ENCODE measurements around the gene PLA2G4E.

The PLA2G4E gene

GRCh38 chr15:41936155-41936554 lies 84.7 kb downstream of the PLA2G4E start:
- no peak for DNase-seq (ENCODE audit: low read depth in 2 of 2)

GRCh38 chr15:41935566-41936020 lies 85.2 kb downstream of the PLA2G4E start:
- DNase-seq (ENCODE audit: low read depth in 2 of 2) = peak; percentile 18 to 27

DNA sequence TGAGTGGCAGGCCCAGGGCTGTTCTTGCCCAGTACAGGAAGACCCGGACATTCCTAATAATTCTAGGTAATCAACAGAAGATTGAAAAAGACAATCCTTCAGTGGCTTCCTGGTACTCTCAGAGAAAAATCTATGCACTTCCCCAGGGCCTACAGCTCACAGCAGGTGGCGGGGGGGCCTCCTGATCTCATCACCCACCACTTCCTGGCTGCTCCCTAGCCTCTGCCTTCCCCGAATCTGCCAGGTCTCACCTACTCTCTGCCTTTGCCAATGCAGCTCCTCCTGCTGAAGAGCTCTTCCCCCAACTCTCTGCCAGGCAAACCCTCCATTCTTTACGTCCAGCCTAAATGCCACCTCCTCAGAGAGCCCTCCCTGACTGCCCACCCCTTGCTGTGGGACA lies 86.0 kb downstream of the PLA2G4E start:
- peak; percentile 46 to 53 for DNase-seq (ENCODE audit: low read depth in 2 of 2)

DNA sequence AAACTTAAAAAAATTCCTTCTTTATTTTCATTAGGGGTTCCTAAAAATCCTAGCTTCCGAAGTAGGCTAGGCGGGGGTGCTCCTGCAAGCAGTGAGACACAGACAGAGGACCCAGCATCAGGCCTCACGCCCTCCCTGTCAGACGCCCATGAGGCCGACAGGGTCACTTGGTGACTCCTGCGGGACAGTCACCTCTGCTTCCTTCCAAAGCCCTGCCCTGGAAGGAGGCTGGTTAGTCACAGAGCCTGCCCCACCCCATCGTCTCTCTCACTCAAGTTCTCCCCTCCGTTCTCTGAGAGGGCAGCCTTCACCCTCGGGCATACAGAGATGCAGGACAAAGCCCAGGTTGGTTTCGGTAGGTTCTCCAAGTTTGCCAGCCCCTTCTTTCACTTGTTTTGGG lies 87.1 kb downstream of the PLA2G4E start:
- no peak for DNase-seq (ENCODE audit: low read depth in 2 of 2)

GRCh38 chr15:41933326-41933725 lies 87.5 kb downstream of the PLA2G4E start:
- no peak for DNase-seq (ENCODE audit: low read depth in 2 of 2)

- DNase-seq (ENCODE audit: low read depth in 2 of 2) = no peak
Measured at GRCh38 chr15:41932511-41933289, 88.1 kb downstream of the PLA2G4E start.

GRCh38 chr15:41932101-41932500 lies 88.7 kb downstream of the PLA2G4E start:
- DNase-seq (ENCODE audit: low read depth in 2 of 2) = no peak

All from stimulated activated CD4-positive, alpha-beta T cell treated with anti-CD3 and anti-CD28 coated beads, Interleukin-4, amount 100 ng/mL, for 48 hours (primary cell).